ENCODE data around the gene MTERF4.

Gene MTERF4

GRCh38 chr2:241051578-241052487 is 50.3 kb downstream of the MTERF4 start:
- DNase-seq (ENCODE audit: low read depth in 2 of 3, low spot score in 2 of 3): no peak

- DNase-seq (ENCODE audit: low read depth in 2 of 3, low spot score in 2 of 3): no peak
Observed at GRCh38 chr2:241050624-241051577, 51.2 kb downstream of the MTERF4 start.

GRCh38 chr2:241049739-241050623 is 52.1 kb downstream of the MTERF4 start:
- DNase-seq (ENCODE audit: low read depth in 2 of 3, low spot score in 2 of 3): no peak

GRCh38 chr2:241048949-241049343 is 53.1 kb downstream of the MTERF4 start:
- DNase-seq (ENCODE audit: low read depth in 2 of 3, low spot score in 2 of 3): no peak

GRCh38 chr2:241048149-241048948 is 53.7 kb downstream of the MTERF4 start:
- DNase-seq (ENCODE audit: low read depth in 2 of 3, low spot score in 2 of 3): no peak

- DNase-seq (ENCODE audit: low read depth in 2 of 3, low spot score in 2 of 3): no peak
Observed at GRCh38 chr2:241047253-241048010, 54.7 kb downstream of the MTERF4 start.

All from activated CD8-positive, alpha-beta memory T cell treated with anti-CD3 and anti-CD28 coated beads for 48 hours (primary cell).